ENCODE data around the gene NXF1. TPM values are rescaled to one million over a fixed set of nuclear protein-coding genes. Genes with fewer than 3 reads are reported as not detected.

NXF1 gene
- total RNA-seq, 2 experiments from 2014 or later: 343 to 358 TPM

GRCh38 chr11:62757846-62758788 lies 47.1 kb downstream of the NXF1 start:
- intact Hi-C loops (cut with DNase I, micrococcal nuclease): no loop called here
- DNase-seq (no peak), ATAC-seq (ENCODE audit: poor library complexity) (no peak)
- H3K9me3 ChIP-seq (ENCODE audit: control insufficient read depth in 1 of 2, insufficient read depth in 1 of 2, low read length in 2 of 2): no peaks in the 10 kb centered on the region
- ChIA-PET POLR2A (interaction anchor here (0.9 kb wide), 1 partner anchor 29 kb away, joined by 3 read pairs; the partner anchor contains the start of gene TMEM179B), CTCF (interaction anchor here (5.5 kb wide), 1 partner anchor 28 kb away, joined by 30 read pairs; the partner anchor contains the start of gene TMEM179B)
- TF ChIP-seq, protein P1, sequence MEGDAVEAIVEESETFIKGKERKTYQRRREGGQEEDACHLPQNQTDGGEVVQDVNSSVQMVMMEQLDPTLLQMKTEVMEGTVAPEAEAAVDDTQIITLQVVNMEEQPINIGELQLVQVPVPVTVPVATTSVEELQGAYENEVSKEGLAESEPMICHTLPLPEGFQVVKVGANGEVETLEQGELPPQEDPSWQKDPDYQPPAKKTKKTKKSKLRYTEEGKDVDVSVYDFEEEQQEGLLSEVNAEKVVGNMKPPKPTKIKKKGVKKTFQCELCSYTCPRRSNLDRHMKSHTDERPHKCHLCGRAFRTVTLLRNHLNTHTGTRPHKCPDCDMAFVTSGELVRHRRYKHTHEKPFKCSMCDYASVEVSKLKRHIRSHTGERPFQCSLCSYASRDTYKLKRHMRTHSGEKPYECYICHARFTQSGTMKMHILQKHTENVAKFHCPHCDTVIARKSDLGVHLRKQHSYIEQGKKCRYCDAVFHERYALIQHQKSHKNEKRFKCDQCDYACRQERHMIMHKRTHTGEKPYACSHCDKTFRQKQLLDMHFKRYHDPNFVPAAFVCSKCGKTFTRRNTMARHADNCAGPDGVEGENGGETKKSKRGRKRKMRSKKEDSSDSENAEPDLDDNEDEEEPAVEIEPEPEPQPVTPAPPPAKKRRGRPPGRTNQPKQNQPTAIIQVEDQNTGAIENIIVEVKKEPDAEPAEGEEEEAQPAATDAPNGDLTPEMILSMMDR (IDR thresholded peaks at IDR 0.05): no peak
- no peak overlapping the region for H3K27ac ChIP-seq (ENCODE audit: low read depth in 1 of 2, low read length in 2 of 2)
- Mint-ChIP-seq H3K4me1 (ENCODE audit: low read depth) (peaks cover 32% of the 10 kb centered on the region), H3K4me3 (no peak overlapping the region), H3K9me3 (no peaks in the 10 kb centered on the region), H3K36me3 (ENCODE audit: low read depth) (peaks cover 23% of the 10 kb centered on the region), H3K27me3 (no peaks in the 10 kb centered on the region), H3K27ac (no peak overlapping the region)
- H3K4me1 ChIP-seq (ENCODE audit: insufficient read depth, low read length): peaks cover 32% of the 10 kb centered on the region
- no peak overlapping the region for H3K4me3 ChIP-seq (ENCODE audit: low read length)
- no peaks in the 10 kb centered on the region for H3K27me3 ChIP-seq (ENCODE audit: control insufficient read depth in 1 of 2, insufficient read depth in 2 of 2, low read length in 2 of 2)
- H3K36me3 ChIP-seq (ENCODE audit: insufficient read depth, low read length): peaks cover 6% of the 10 kb centered on the region

DNA sequence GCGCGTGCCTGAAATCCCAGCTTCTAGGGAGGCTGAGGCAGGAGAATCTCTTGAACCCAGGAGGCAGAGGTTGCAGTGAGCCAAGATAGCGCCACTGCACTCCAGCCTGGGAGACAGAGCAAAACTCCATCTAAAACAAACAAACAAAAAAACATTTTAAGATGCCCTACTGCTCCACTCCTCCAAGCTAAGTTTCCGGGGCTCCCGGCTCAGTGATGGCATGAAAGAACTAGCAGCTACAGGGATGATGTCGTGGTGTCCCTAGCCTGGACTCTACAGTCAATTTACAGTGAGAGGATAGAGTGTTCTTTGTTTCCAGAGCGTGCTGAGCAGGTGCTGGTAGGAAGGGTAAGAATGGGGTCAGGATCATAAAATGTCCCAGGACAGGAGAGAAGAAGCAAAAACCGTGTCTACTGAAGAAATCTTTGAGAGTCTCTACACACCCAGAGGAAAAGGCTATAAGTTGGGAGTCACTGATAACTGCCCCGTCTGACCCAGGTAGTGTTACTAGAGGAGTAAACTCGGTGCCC lies 50.1 kb downstream of the NXF1 start:
- peaks cover 19% of the 10 kb centered on the region for H3K36me3 ChIP-seq (ENCODE audit: insufficient read depth, low read length)
- H3K36me3 Mint-ChIP-seq (ENCODE audit: low read depth): peaks cover 13% of the 10 kb centered on the region
- DNase-seq: no peak
- H3K9me3 Mint-ChIP-seq: no peaks in the 10 kb centered on the region
- no peak overlapping the region for H3K27ac ChIP-seq (ENCODE audit: low read depth in 1 of 2, low read length in 2 of 2)
- intact Hi-C loops (cut with DNase I, micrococcal nuclease): loop anchor here in 1 of 2 experiments (2.0 kb wide), 1 partner anchor 26 kb away; the partner anchor contains the start of gene TTC9C
- no peak overlapping the region for H3K27ac Mint-ChIP-seq
- H3K4me1 Mint-ChIP-seq (ENCODE audit: low read depth): peaks cover 27% of the 10 kb centered on the region
- CTCF ChIA-PET: interaction anchor here (0.6 to 3.8 kb wide), 5 partner anchors 16 to 126 kb away, joined by 3 to 42 read pairs (median 4); partner anchors contain the start of genes SLC3A2, TAF6L and TMEM179B
- no peak for ATAC-seq (ENCODE audit: poor library complexity)
- no peaks in the 10 kb centered on the region for H3K27me3 ChIP-seq (ENCODE audit: control insufficient read depth in 1 of 2, insufficient read depth in 2 of 2, low read length in 2 of 2)
- H3K4me3 Mint-ChIP-seq: peak overlapping the region; percentile 61
- H3K9me3 ChIP-seq (ENCODE audit: control insufficient read depth in 1 of 2, insufficient read depth in 1 of 2, low read length in 2 of 2): no peaks in the 10 kb centered on the region
- peaks cover 34% of the 10 kb centered on the region for H3K4me1 ChIP-seq (ENCODE audit: insufficient read depth, low read length)
- TF ChIP-seq, protein P1 (IDR thresholded peaks at IDR 0.05): no peak
- H3K4me3 ChIP-seq (ENCODE audit: low read length): no peak overlapping the region
- POLR2A ChIA-PET: interaction anchor here (1.8 to 4.0 kb wide), 8 partner anchors 10 to 182 kb away, joined by 4 to 228 read pairs (median 42); partner anchors contain the start of genes EEF1G, HNRNPUL2, STX5 and TAF6L
- H3K27me3 Mint-ChIP-seq: no peaks in the 10 kb centered on the region
